Islet of Langerhans (tissue), 1 donor: ENCODE data around the gene AGPAT3.

Experiments
- FAIRE-seq: peaks from one replicate; lab custom pipeline; 2011; peaks lifted over from hg19 to GRCh38; lab: Jason Lieb, UNC

Gene AGPAT3

DNA sequence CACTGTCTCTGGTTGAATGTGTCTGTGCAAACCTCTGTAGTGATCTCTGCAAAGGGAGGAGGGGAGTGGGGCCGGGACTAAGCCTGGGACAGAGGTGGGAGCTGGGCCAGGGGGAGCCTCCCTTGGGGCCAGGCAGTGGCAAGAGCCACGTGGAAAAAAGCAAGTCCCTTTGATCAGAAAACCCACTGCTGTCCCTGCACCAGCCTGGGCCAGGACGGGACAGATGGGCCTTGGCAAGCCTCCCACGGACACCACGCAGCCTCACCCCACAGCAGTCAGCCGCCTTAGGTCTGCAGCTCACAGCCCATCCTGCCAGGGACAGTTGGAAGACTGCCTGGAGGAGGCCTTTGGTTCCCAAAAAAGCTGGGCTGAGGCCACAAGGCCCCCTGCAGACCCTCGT, 135.3 kb downstream of the AGPAT3 start:
- FAIRE-seq = no peak

GRCh38 chr21:44002511-44002910, 137.5 kb downstream of the AGPAT3 start:
- FAIRE-seq = no peak

GRCh38 chr21:44003307-44003966, 138.4 kb downstream of the AGPAT3 start:
- FAIRE-seq = no peak

- FAIRE-seq = no peak
These were observed 140.0 kb downstream of the AGPAT3 start for GRCh38 chr21:44005071-44005470.

GRCh38 chr21:44005593-44005992, 140.6 kb downstream of the AGPAT3 start:
- FAIRE-seq = no peak

DNA sequence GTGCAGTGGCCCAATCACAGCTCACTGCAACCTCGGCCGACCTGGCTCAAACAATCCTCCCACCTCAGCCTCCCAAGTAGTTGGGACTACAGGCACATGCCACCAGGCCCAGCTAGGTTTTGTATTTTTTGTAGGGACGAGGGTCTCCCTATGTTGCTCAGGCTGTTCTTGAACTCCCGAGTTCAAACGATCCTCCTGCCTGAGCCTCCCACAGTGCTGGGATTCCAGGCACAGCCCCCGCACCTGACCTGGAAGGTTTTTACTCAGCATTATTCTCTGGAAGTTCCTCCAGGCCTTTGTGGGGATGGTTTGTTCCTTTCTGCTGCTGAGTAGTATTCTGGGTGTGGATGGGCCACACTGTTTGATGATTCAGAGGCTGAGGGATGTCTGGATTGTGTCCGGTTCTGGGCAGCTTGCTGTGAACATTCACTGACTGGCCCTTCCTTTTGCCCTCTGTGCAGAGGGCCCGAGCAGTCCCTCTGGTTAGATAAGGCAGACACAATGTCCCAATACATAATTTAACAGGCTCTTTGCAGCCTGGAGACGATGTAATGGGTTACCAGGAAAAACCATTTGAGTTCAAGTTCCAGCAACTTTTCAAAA, 141.1 kb downstream of the AGPAT3 start:
- no peak for FAIRE-seq

DNA sequence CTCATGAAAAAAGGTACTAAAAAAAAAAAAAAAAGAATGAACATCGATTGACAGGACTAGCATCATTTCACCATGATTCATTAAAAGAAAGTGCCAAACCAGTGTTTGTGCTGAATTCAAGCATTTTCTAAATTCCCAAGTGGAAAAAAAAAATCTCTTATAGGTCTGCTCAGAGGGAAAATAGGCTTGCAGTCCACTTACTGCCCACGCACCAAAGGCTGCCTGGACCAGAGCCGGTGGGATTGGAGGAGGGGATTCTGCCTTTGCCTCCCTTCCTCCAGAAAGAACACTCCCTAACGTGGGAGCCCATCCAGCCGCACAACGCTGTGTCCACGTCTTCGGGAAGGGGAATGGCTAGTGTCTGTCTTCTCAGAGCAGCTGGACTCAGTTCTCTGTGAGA, 141.6 kb downstream of the AGPAT3 start:
- no peak for FAIRE-seq

GRCh38 chr21:44010429-44010828, 145.4 kb downstream of the AGPAT3 start:
- no peak for FAIRE-seq

DNA sequence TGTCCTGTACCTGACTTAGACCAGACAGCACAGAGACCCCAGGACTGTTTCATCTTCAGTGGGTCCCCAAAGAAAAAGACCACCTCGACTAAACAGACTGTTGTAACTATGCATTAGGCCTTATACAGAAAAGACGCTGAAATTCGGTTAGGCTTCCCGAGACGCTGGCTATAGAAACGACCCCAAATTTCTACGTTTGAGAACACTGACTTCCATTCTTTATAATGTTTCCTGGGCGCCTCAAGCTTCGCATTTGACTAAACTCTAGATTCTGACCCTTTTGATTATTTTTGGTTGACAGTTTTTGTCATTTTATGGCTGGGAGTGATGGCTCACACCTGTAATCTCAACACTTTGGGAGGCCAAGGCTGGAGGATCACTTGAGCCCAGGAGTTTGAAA, 146.1 kb downstream of the AGPAT3 start:
- FAIRE-seq = no peak

DNA sequence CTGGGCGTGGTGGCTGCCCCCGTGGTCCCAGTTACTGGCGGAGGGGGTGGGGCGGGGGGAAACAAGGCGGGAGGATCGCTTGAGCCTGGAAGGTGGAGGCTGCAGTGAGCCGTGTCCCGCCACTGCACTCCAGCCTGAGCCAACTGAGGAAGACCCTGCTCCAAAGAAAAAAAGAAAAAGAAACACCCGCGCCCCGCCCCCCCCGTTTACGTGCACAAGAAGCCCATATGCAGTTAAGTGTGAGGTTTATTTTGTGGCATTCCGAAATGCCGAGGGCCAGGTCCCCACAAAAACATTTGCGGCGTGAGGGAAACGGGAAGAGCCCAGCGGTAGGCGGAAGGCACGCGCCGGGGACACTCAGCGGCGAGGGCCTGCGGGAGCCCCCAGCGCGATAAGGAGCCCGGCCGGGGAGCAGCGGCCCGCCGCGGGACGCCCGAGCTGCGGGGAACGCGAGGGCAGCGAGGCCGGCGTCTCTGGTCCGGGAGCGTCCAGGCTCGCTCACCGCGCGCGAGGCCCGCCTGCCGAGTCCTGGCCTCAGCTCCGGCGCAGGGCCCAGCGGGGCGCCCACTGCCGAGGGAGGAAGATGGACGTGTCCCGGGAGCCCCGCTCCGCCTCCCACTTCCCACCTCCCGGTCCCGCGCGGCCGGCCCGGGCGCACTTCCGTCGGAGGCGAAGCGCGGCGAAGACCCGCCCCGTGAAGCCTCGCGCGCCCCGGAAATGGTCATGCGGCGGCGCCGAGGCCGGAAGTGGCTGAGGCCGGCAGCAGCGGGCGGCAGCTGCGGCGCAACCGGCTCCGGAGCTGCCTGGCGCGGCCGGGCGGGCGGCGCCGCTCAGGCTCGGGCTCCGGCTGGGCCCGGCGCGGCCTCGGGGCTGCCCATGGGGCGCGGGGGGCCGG, 146.8 kb downstream of the AGPAT3 start, which contains the start of gene TRAPPC10:
TRAPPC10 (plus strand) TSS at position 731 of the 895 bp plus-strand sequence. CDS start 185 bp downstream, outside the sequence.
- FAIRE-seq = no peak

DNA sequence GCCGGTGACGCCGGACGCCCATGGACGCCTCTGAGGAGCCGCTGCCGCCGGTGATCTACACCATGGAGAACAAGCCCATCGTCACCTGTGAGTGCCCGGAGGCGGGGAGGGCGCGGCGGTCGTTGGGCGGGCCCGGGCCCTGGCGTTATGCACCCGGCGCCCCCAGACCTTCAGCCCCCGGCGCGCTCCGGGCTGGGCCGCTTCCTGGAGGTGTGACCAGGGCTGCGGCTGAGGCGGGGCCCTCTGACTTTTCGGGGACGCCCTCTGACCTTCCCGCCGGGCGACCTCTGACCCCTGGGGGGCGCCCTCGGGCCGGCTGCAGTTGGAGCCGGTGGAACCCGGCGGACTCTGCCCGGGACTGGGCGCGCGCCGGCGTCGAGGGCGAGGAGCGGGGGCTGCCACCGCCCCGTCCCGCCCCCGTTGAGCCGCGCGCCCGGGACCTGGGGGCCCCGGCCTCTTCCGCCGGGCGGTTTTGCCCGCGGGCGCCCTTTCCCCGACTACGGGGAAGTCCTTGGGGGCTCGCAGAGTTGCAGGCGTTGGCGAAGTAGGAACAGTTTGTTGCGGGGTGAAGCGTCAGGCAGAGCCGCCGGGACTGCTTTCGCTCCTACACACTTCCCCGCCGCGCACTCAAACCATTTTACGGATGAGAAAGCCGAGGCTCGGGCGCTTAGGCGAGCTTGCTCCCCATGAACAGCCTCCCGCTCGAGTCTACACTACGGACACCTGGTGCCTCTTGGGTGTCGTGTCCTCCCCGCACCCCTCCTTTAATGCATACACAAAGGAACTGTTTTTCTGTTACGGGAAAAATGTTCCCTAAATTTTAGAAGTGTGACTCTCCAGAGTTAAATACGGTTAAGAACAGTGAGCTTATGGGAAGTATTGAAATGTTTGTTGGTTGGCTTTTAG, 147.7 kb downstream of the AGPAT3 start:
- FAIRE-seq = no peak

- FAIRE-seq = no peak
These were observed 148.5 kb downstream of the AGPAT3 start for GRCh38 chr21:44013380-44014088.

DNA sequence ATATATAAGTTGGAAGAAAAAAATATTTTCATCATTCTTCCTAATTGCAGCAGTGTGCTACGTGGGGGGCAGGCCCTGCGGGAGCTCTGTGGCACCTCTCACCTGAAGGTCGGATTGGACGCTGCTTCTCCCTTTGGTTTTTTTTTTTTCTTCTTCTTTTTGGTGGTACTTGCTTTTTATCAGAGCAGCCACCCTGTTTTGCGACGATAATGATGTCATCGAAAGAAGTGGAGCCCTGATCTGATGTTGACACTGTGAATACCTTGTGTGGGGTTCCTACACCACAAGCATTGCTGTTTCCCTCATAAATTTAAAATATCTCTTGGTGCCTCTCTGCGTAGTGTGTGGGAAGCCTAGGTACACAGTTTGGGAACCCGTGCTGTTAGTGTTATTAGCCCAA, 152.6 kb downstream of the AGPAT3 start:
- no peak for FAIRE-seq

DNA sequence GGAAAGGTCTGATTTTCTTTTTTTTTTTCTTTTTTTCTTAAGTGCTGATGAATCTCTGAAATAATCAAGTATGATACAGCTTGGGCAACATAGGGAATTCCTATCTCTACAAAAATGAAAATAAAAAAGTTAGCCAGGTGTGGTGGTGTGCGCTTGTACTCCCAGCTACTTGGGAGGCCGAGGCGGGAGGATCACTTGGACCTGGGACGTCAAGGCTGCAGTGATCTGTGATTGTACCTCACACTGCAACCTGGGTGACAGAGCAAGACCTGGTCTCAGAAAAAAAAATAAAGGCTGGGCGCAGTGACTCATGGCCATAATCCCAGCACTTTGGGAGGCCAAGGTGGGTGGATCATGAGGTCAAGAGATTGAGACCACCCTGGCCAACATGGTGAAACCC, 153.1 kb downstream of the AGPAT3 start:
- FAIRE-seq = no peak

- FAIRE-seq = no peak
These were observed 154.0 kb downstream of the AGPAT3 start for GRCh38 chr21:44018813-44019567.

DNA sequence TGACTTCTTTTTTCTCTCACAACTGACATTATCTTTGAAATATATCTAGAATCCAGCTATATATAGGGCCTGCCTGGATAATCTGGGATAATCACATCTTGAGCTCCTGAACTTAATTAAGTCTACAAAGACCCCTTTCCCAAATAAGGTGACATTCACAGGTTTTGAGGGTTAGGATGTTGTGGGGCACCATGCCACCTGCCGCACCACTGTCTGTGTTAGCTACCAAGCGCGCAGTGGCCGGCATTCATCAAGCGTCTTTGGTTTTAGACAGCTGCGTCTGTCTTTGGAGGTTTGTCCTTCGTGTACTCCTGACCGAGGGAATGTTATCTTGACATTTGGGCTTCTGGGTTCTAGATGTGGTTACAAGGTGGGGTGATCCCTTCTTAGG, 154.5 kb downstream of the AGPAT3 start:
- no peak for FAIRE-seq

GRCh38 chr21:44020551-44020950, 155.5 kb downstream of the AGPAT3 start:
- no peak for FAIRE-seq

DNA sequence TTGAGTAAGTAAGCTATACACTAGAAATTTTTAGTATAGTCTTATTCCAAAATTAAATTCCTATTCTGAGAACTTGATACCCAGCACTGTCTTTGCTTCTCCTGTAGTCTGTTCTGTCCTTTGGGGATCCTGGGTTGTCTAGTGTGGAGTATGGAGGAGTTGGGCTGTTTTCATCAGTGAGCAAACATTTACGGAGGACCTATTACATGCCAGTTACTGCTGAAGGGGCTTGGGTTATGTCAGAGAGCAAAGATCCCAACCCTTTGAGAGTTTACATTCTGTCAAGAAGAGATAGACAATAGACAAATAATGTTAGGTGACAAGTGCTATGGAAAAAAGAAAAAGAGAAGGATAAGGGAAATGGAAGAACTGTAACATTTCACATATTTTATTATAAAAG, 156.0 kb downstream of the AGPAT3 start:
- no peak for FAIRE-seq

- FAIRE-seq = no peak
These were observed 159.2 kb downstream of the AGPAT3 start for GRCh38 chr21:44024257-44024656.

GRCh38 chr21:44024887-44025353, 159.9 kb downstream of the AGPAT3 start:
- FAIRE-seq = no peak
